OCI-LY1 (cell line): Measurements from ENCODE around the gene TRAK1.

Experiments
- H2AFZ ChIP-seq: fragments of 200-600 bp; sonication (generic), shearing (Covaris generic); 2 replicates; pipeline ENCODE4 v1.6.0; 2014; ENCODE audit warnings: antibody characterized with exemption, mild to moderate bottlenecking, low read length
- H3F3A ChIP-seq: fragments of 200-600 bp; sonication (generic), shearing (Covaris generic); 2 replicates; pipeline ENCODE4 v1.6.0; 2014; ENCODE audit warnings: mild to moderate bottlenecking, antibody characterized with exemption, low read length, moderate library complexity; ENCODE audit not compliant: insufficient read depth
- H3K27ac ChIP-seq: fragments of 200-600 bp; sonication (generic); 2 replicates; pipeline ENCODE4 v1.5.1; 2014; ENCODE audit warnings: low read length, mixed run types, mild to moderate bottlenecking, low read depth; ENCODE audit not compliant: poor library complexity, severe bottlenecking
- H3K27me3 ChIP-seq: fragments of 200-600 bp; sonication (generic); 2 replicates; pipeline ENCODE4 v1.6.0; 2014; ENCODE audit warnings: antibody characterized with exemption, mild to moderate bottlenecking, low read length, moderate library complexity; ENCODE audit not compliant: insufficient read depth
- H3K36me3 ChIP-seq: fragments of 200-600 bp; sonication (generic); 2 replicates; pipeline ENCODE4 v1.6.1; 2014; ENCODE audit warnings: mild to moderate bottlenecking, antibody characterized with exemption, low read length, moderate library complexity, mixed read lengths; ENCODE audit not compliant: insufficient read depth
- H3K4me1 ChIP-seq: fragments of 200-600 bp; sonication (generic); 2 replicates; pipeline ENCODE4 v1.5.1; 2014; ENCODE audit warnings: mild to moderate bottlenecking, low read length, moderate library complexity; ENCODE audit not compliant: insufficient read depth, severe bottlenecking
- H3K4me2 ChIP-seq: fragments of 200-600 bp; sonication (generic), shearing (Covaris generic); 2 replicates; pipeline ENCODE4 v1.6.1; 2014; ENCODE audit warnings: low read length
- H3K4me3 ChIP-seq: fragments of 200-600 bp; sonication (generic); 2 replicates; pipeline ENCODE4 v1.5.1; 2014; ENCODE audit warnings: low read length, low read depth, mild to moderate bottlenecking, mixed read lengths; ENCODE audit not compliant: poor library complexity, severe bottlenecking
- H3K79me2 ChIP-seq: fragments of 200-600 bp; shearing (Covaris generic); 2 replicates; pipeline ENCODE4 v1.6.1; 2016; ENCODE audit warnings: mixed run types, low read length, mixed read lengths; ENCODE audit not compliant: insufficient read depth
- H3K9ac ChIP-seq: fragments of 200-600 bp; sonication (generic), shearing (Covaris generic); 2 replicates; pipeline ENCODE4 v1.6.1; 2014; ENCODE audit warnings: mild to moderate bottlenecking, low read length, mixed read lengths
- H3K9me2 ChIP-seq: fragments of 200-600 bp; sonication (generic), shearing (Covaris generic); 2 replicates; pipeline ENCODE4 v1.6.1; 2014; ENCODE audit warnings: low read depth, mild to moderate bottlenecking, low read length, mixed read lengths
- H3K9me3 ChIP-seq: fragments of 200-600 bp; shearing (Covaris generic); 2 replicates; pipeline ENCODE4 v1.6.1; 2014; ENCODE audit warnings: low read length, mixed read lengths
- H4K20me1 ChIP-seq: fragments of 200-600 bp; sonication (generic), shearing (Covaris generic); 2 replicates; pipeline ENCODE4 v1.6.0; 2016; ENCODE audit warnings: mild to moderate bottlenecking, low read length; ENCODE audit not compliant: insufficient read depth
- CTCF ChIP-seq: fragments of 200-600 bp; sonication (generic), shearing (Covaris generic); IDR thresholded peaks from 2 replicates; pipeline ENCODE4 v1.5.1; 2017; ENCODE audit warnings: mild to moderate bottlenecking, antibody characterized with exemption, low read length, moderate library complexity, mixed read lengths
- EZH2 ChIP-seq: fragments of 200-600 bp; sonication (generic), shearing (Covaris generic); IDR thresholded peaks from 2 replicates; pipeline ENCODE4 v1.8.0; 2017; ENCODE audit warnings: borderline replicate concordance, mixed run types, mild to moderate bottlenecking, antibody characterized with exemption, low read length, moderate library complexity, mixed read lengths

The TRAK1 gene

DNA sequence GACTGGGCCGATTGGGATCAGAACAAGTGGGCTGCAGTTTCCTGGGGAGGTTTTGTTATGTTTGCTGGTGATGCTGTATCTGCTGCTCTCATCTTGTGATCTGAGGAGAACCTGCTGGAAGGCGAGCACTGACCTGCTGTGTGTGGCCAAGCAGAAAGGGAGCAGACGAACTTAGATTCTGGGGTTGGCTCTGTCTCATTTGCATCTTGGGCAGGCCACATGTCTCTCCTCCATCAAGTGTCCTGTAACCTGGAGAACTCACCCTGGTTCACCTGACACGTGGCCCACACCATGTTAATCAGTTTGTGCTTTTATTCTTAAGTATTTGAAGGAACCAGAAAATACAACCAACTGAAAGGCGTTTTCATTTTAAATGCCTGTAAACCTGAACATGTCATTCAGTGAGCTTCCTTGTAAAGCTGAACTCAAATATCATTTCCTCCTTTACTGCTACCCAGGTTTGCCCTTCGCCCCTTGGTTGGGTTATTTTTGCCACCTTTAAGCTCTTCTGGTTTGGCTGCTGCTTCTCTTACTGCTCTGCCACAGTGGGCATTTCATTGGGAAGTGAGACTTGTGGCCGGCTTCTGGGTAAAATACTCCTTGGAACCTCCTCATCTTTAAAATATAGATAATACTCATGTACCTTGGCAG lies 33.5 kb upstream of the TRAK1 start:
- peaks cover 71% of the 10 kb centered on the region for H3K79me2 ChIP-seq

GRCh38 chr3:42061025-42061712 lies 30.0 kb upstream of the TRAK1 start:
- TF ChIP-seq EZH2 (no peak), CTCF (no peak)
- Histone ChIP-seq H3K4me1 (peaks cover 68% of the 10 kb centered on the region), H3K9me3 (no peaks in the 10 kb centered on the region), H3K27me3 (no peaks in the 10 kb centered on the region), H2AFZ (no peak overlapping the region), H3K9me2 (no peaks in the 10 kb centered on the region), H3F3A (no peaks in the 10 kb centered on the region), H3K79me2 (peaks cover 69% of the 10 kb centered on the region), H3K4me3 (no peak overlapping the region), H3K4me2 (peak overlapping the region; percentile 32; the same call in 1 of the 2 replicates), H3K27ac (peak overlapping the region; percentile 91), H3K36me3 (peaks cover 9% of the 10 kb centered on the region; the same call in 1 of the 2 replicates), H4K20me1 (no peaks in the 10 kb centered on the region), H3K9ac (no peak overlapping the region; the same call in 1 of the 2 replicates)

More for the DNA sequence above, 33.5 kb upstream of the TRAK1 start:
- H3F3A ChIP-seq: no peaks in the 10 kb centered on the region
- H3K27me3 ChIP-seq: no peaks in the 10 kb centered on the region
- H3K4me2 ChIP-seq: peak overlapping the region; percentile 58
- no peaks in the 10 kb centered on the region for H3K9me2 ChIP-seq
- no peak overlapping the region for H2AFZ ChIP-seq
- H3K4me1 ChIP-seq: peaks cover 80% of the 10 kb centered on the region
- peak overlapping the region; percentile 91 for H3K27ac ChIP-seq
- H3K9me3 ChIP-seq: no peaks in the 10 kb centered on the region
- H3K4me3 ChIP-seq: peak overlapping the region; percentile 27
- peaks cover 9% of the 10 kb centered on the region; the same call in 1 of the 2 replicates for H3K36me3 ChIP-seq
- H4K20me1 ChIP-seq: no peaks in the 10 kb centered on the region
- TF ChIP-seq CTCF (no peak), EZH2 (no peak)
- H3K9ac ChIP-seq: peak overlapping the region; percentile 51; the same call in 1 of the 2 replicates

DNA sequence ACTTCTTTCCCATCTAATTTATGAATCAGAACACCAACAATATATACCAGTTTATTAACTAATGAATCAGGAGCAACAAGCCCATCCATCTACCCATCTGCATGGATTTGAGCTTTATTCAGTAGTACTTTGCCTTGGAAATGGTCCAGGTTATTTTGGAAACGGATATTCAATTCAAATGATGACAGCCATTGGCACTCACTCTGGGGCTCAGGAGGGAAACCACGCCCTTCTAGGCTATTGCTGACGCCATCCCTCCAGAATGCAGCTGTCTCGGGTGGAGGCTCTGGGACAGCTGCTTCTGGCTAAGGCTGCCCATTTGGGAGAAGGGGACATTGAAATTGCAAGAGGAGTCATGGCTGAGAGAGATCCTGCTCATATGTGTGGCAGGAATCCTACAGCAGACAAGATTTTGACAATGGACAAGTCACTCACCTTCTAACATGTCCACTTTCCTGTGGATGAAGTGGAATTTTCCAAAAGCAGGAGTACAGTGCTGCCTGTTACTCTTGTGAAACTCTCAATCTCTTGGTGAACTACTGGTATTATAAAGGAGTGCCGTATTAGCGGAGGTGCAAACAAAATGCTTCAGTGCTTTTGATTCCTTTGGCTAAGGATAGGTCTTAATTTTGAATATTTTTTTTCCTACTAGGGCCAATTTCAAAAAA lies 29.3 kb upstream of the TRAK1 start:
- Histone ChIP-seq H3K4me1 (peaks cover 68% of the 10 kb centered on the region), H3K36me3 (peaks cover 9% of the 10 kb centered on the region; the same call in 1 of the 2 replicates), H3F3A (no peaks in the 10 kb centered on the region), H3K9me2 (no peaks in the 10 kb centered on the region), H3K27ac (peak overlapping the region; percentile 50), H3K79me2 (peaks cover 69% of the 10 kb centered on the region), H3K9me3 (no peaks in the 10 kb centered on the region), H3K27me3 (no peaks in the 10 kb centered on the region), H2AFZ (no peak overlapping the region), H4K20me1 (no peaks in the 10 kb centered on the region), H3K4me2 (no peak overlapping the region; the same call in 1 of the 2 replicates), H3K4me3 (no peak overlapping the region), H3K9ac (no peak overlapping the region; the same call in 1 of the 2 replicates)
- TF ChIP-seq EZH2 (no peak), CTCF (no peak)
